T-helper 22 cell (primary cell): Measurements from ENCODE around the gene RAB43.

ENCODE experiments used
- DNase-seq: peaks from one replicate; pipeline ENCODE4 v3.0.0-alpha.2; 2020; ENCODE audit warnings: low read depth

The RAB43 gene

GRCh38 chr3:129061023-129061887 is 60.3 kb downstream of the RAB43 start:
- no peak for DNase-seq

GRCh38 chr3:129060276-129061022 is 61.2 kb downstream of the RAB43 start, which contains the start of gene GP9:
Gene GP9, plus strand, starts transcription at chr3:129060779. Its CDS starts 961 bp downstream, at chr3:129061740.
- DNase-seq: no peak

GRCh38 chr3:129059311-129059958 is 62.2 kb downstream of the RAB43 start:
- DNase-seq: no peak

- DNase-seq: no peak
Observed at GRCh38 chr3:129058441-129059200, 63.0 kb downstream of the RAB43 start.

- DNase-seq: no peak
Observed at GRCh38 chr3:129057249-129057648, 64.4 kb downstream of the RAB43 start.

- no peak for DNase-seq
Observed at GRCh38 chr3:129056451-129057173, 65.0 kb downstream of the RAB43 start.

GRCh38 chr3:129054605-129055104 is 66.9 kb downstream of the RAB43 start:
- no peak for DNase-seq

GRCh38 chr3:129052675-129053074 is 68.9 kb downstream of the RAB43 start:
- DNase-seq: no peak

- DNase-seq: no peak
Observed at GRCh38 chr3:129051871-129052340, 69.7 kb downstream of the RAB43 start.

- DNase-seq: no peak
Observed at GRCh38 chr3:129050556-129051295, 70.9 kb downstream of the RAB43 start.

- DNase-seq: no peak
Observed at GRCh38 chr3:129047553-129047839, 74.1 kb downstream of the RAB43 start.

GRCh38 chr3:129046732-129047552 is 74.7 kb downstream of the RAB43 start:
- no peak for DNase-seq

GRCh38 chr3:129046037-129046731 is 75.4 kb downstream of the RAB43 start:
- no peak for DNase-seq

- DNase-seq: no peak
Observed at GRCh38 chr3:129045675-129046036, 75.9 kb downstream of the RAB43 start.

GRCh38 chr3:129040579-129041300 is 80.9 kb downstream of the RAB43 start:
- DNase-seq: no peak

- DNase-seq: no peak
Observed at GRCh38 chr3:129040039-129040336, 81.6 kb downstream of the RAB43 start.

GRCh38 chr3:129039271-129040038 is 82.1 kb downstream of the RAB43 start:
- DNase-seq: no peak
